K562 (cell line): ENCODE results near the gene ASB15. TPM values are rescaled to one million over a fixed set of nuclear protein-coding genes. Genes with fewer than 3 reads are reported as not detected.

Source experiments
- ATAC-seq: fragments of 200-7000 bp; cut with Tn5 transposase; 3 replicates; pipeline ENCODE4 v1.9.1; 2020; ENCODE audit warnings: moderate library complexity
- BruUV-seq: library from RNA; stranded (reverse); fragments of 400-500 nt; replicated peaks from 2 replicates; lab custom pipeline; 2021; lab: Mats Ljungman, UMichigan
- CTCF ChIA-PET: fragments of 300-600 bp; formaldehyde crosslinking; extraction: SDS; loops from one replicate; lab custom pipeline; 2021; ENCODE audit warnings: low intra/inter-chr PET ratio; lab: Yijun Ruan, JAX
- POLR2A ChIA-PET: fragments of 300-600, 350-650 bp; sonication (Branson Sonifier 250); formaldehyde crosslinking; extraction: SDS; loops from one replicate; lab custom pipeline; 2021; ENCODE audit warnings: antibody characterized with exemption, inconsistent platforms; lab: Yijun Ruan, JAX
- DNase-seq, 4 experiments: peaks; one replicate each; pipeline versions ENCODE4 v3.0.0 to v3.0.0-alpha.2; 2011 to 2018; ENCODE audit warnings: low spot score in 3 of 4, mixed read lengths in 3 of 4; ENCODE audit errors: extremely low read depth in 1 of 4
- FAIRE-seq: peaks from 2 replicates; lab custom pipeline; 2011; peaks lifted over from hg19 to GRCh38; lab: Jason Lieb, UNC
- H2AFZ ChIP-seq: 2 replicates; pipeline ENCODE4 v1.6.0; 2011; ENCODE audit warnings: low read depth, low read length, control low read depth, inconsistent platforms
- H3K27ac ChIP-seq: fragments of 200-600 bp; 3 replicates; pipeline ENCODE4 v1.8.0; 2011; ENCODE audit warnings: low read depth, mild to moderate bottlenecking, control low read depth, inconsistent platforms, low read length, moderate library complexity, mixed read lengths; ENCODE audit errors: extremely low read depth
- H3K27me3 ChIP-seq, 2 experiments: fragments of 300-600 bp in 1 of 2; 2 replicates in 1 of 2; 3 replicates in 1 of 2; pipeline versions ENCODE4 v1.6.0 to v1.8.0; 2011; ENCODE audit warnings: inconsistent platforms in 2 of 2, low read length in 2 of 2, mild to moderate bottlenecking in 1 of 2, mixed read lengths in 1 of 2, moderate library complexity in 1 of 2; ENCODE audit not compliant: control insufficient read depth in 2 of 2, insufficient read depth in 2 of 2
- H3K36me3 ChIP-seq: fragments of 300-600 bp; 3 replicates; pipeline ENCODE4 v1.8.0; 2011; ENCODE audit warnings: mild to moderate bottlenecking, low read length, inconsistent platforms; ENCODE audit not compliant: control insufficient read depth, insufficient read depth
- H3K4me1 ChIP-seq, 2 experiments: fragments of 200-600 bp in 1 of 2; replicated peaks in 1 of 2; 2 replicates in 1 of 2; 3 replicates in 1 of 2; pipeline versions ENCODE4 v1.5.1 to v1.8.0; 2011; ENCODE audit warnings: inconsistent platforms in 2 of 2, low read length in 2 of 2, mild to moderate bottlenecking in 1 of 2, mixed read lengths in 1 of 2, moderate library complexity in 1 of 2; ENCODE audit not compliant: control insufficient read depth in 2 of 2, insufficient read depth in 2 of 2
- H3K4me2 ChIP-seq: 2 replicates; pipeline ENCODE4 v1.6.1; 2011; ENCODE audit warnings: low read length, control low read depth, inconsistent platforms, mixed read lengths; ENCODE audit not compliant: insufficient read depth
- H3K4me3 ChIP-seq: fragments of 200-600 bp; sonication (generic), shearing (Covaris generic); 2 replicates; pipeline ENCODE4 v1.5.1; 2016; ENCODE audit warnings: control low read depth, inconsistent platforms
- H3K79me2 ChIP-seq: fragments of 200-600 bp; 3 replicates; pipeline ENCODE4 v1.8.0; 2011; ENCODE audit warnings: low read length, inconsistent platforms; ENCODE audit not compliant: control insufficient read depth, insufficient read depth
- H3K9ac ChIP-seq, 2 experiments: 2 replicates each; pipeline versions ENCODE4 v1.6.0 to v1.6.1; 2011; ENCODE audit warnings: low read depth in 2 of 2, low read length in 2 of 2, control low read depth in 1 of 2, inconsistent platforms in 1 of 2, mild to moderate bottlenecking in 1 of 2, mixed read lengths in 1 of 2; ENCODE audit not compliant: insufficient read depth in 1 of 2
- H3K9me1 ChIP-seq: one replicate; pipeline ENCODE4 v1.6.0; 2011; ENCODE audit warnings: inconsistent platforms, mild to moderate bottlenecking, low read length, moderate library complexity; ENCODE audit not compliant: control insufficient read depth, insufficient read depth
- H3K9me3 ChIP-seq: replicated peaks from 2 replicates; pipeline ENCODE4 v1.5.1; 2011; ENCODE audit warnings: low read depth, low read length, inconsistent platforms; ENCODE audit not compliant: control insufficient read depth, insufficient read depth
- H4K20me1 ChIP-seq: replicated peaks from 2 replicates; pipeline ENCODE4 v1.6.1; 2011; ENCODE audit warnings: low read length, inconsistent platforms, mixed read lengths; ENCODE audit not compliant: control insufficient read depth, insufficient read depth
- BCOR ChIP-seq: fragments of 450-650 bp; IDR thresholded peaks from 2 replicates; pipeline ENCODE4 v1.6.1; 2016
- ETV6 ChIP-seq, 3 experiments: fragments of 150-350 bp in 1 of 3; sonication (generic) in 1 of 3; formaldehyde crosslinking in 1 of 3; IDR thresholded peaks; 2 replicates each; pipeline versions ENCODE4 v1.6.1 to v1.8.0; 2014 to 2022; ENCODE audit warnings: borderline replicate concordance in 2 of 3, low read depth in 2 of 3, antibody characterized with exemption in 1 of 3, low read length in 1 of 3, mild to moderate bottlenecking in 1 of 3, missing genetic modification reagents in 1 of 3
- KDM1A ChIP-seq, 2 experiments: fragments of 450-650 bp; IDR thresholded peaks; 2 replicates each; pipeline ENCODE4 v1.6.1; 2016; ENCODE audit warnings: mild to moderate bottlenecking in 2 of 2
- KLF16 ChIP-seq: IDR thresholded peaks from 2 replicates; pipeline ENCODE4 v1.6.1; 2016; ENCODE audit warnings: antibody characterized with exemption
- NFATC3 ChIP-seq: fragments of 450-650 bp; IDR thresholded peaks from 2 replicates; pipeline ENCODE4 v1.6.1; 2017; ENCODE audit warnings: mild to moderate bottlenecking
- NFIX ChIP-seq: fragments of 250-450 bp; sonication (Bioruptor Pico); IDR thresholded peaks from 2 replicates; pipeline ENCODE4 v1.4.0; 2020; ENCODE audit warnings: low read depth, mild to moderate bottlenecking, moderate library complexity
- RBFOX2 ChIP-seq: fragments of 200-400 bp; formaldehyde crosslinking; IDR thresholded peaks from 2 replicates; pipeline ENCODE4 v1.6.1; 2017; ENCODE audit warnings: low read depth, mild to moderate bottlenecking, low read length, moderate library complexity
- RBM25 ChIP-seq: fragments of 200-400 bp; formaldehyde crosslinking; IDR thresholded peaks from 2 replicates; pipeline ENCODE4 v1.6.1; 2018; ENCODE audit warnings: low read length, low read depth, moderate library complexity; ENCODE audit not compliant: severe bottlenecking
- RCOR1 ChIP-seq, 2 experiments: IDR thresholded peaks; 2 replicates each; pipeline ENCODE4 v1.6.1; 2012; ENCODE audit warnings: low read depth in 2 of 2, low read length in 2 of 2, borderline replicate concordance in 1 of 2, improper control_type of control experiment in 1 of 2
- SMARCC2 ChIP-seq: fragments of 450-650 bp; IDR thresholded peaks from 2 replicates; pipeline ENCODE4 v1.6.1; 2017; ENCODE audit warnings: antibody characterized with exemption, moderate library complexity, mild to moderate bottlenecking, low read depth
- XRCC3 ChIP-seq: fragments of 450-650 bp; IDR thresholded peaks from 2 replicates; pipeline ENCODE4 v1.6.1; 2017; ENCODE audit warnings: mild to moderate bottlenecking, moderate library complexity
- ZNF3 ChIP-seq: fragments of 250-450 bp; sonication (Bioruptor Pico); IDR thresholded peaks from 2 replicates; pipeline ENCODE4 v1.5.0; 2021; ENCODE audit warnings: mild to moderate bottlenecking, moderate library complexity
- ZNF316 ChIP-seq: fragments of 450-650 bp; IDR thresholded peaks from 2 replicates; pipeline ENCODE4 v1.6.1; 2016
- in situ Hi-C: fragments of 300-500 bp; cut with MboI; formaldehyde crosslinking; loops from 4 replicates; pipeline ENCODE4 v1.15.0; 2018; ENCODE audit warnings: inconsistent platforms, mixed read lengths
- intact Hi-C: fragments of 100-400 bp; cut with micrococcal nuclease; formaldehyde crosslinking; loops from 2 replicates; pipeline ENCODE4 v1.14.2; 2022
- polyA plus RNA-seq, 8 experiments: library from polyadenylated mRNA; depleted of rRNA in 4 of 8; stranded (reverse) in 5 of 8; unstranded in 3 of 8; fragments of >200 nt; fragmentation: Nextera tagmentation in 2 of 8; fragmentation: Illumina TruSeq in 1 of 8; extraction: Ambion mirVana in 2 of 8; extraction: Trizol in 1 of 8; gene quantifications; 2 replicates each; pipeline versions ENCODE4 v1.2.1 to v1.2.3, GENCODE V29; 2011 to 2014; ENCODE audit warnings: inconsistent platforms in 1 of 8, missing spikeins in 1 of 8
- total RNA-seq, 7 experiments: library from RNA; depleted of rRNA in 6 of 7; stranded (reverse); fragments of >200 nt in 6 of 7; fragmentation: Illumina TruSeq in 2 of 7; extraction: Trizol in 2 of 7; gene quantifications; 2 replicates each; pipeline versions ENCODE4 v1.2.1 to v1.2.3, GENCODE V29; 2011 to 2021; ENCODE audit warnings: low replicate concordance in 1 of 7

ASB15 gene
- total and polyA plus RNA-seq, 9 of the 15 experiments (the other 6 are each of a cell fraction or from before 2014, with no cell fraction given): 0.03 to 0.14 (median 0.04) TPM; not detected in 3

- peaks cover 13 to 28% of the 10 kb centered on the region in 2 experiments for H3K4me1 ChIP-seq
- CTCF ChIA-PET: no interaction called here
- TF ChIP-seq ETV6 (IDR thresholded peaks at IDR 0.05; ENCODE audit: borderline replicate concordance in 1 of 2, low read depth in 2 of 2, low read length in 1 of 2) (0 out of 4 replicates have a peak, but pooled peaks of 1 of the 2 experiments have one; percentile 17), ETV6 (CRISPR knock-in tag; IDR thresholded peaks at IDR 0.05; ENCODE audit: borderline replicate concordance) (no peak), RBM25 (peak; percentile 72), NFATC3 (no peak), SMARCC2 (no peak), NFIX (CRISPR knock-in tag) (no peak), RCOR1 (IDR thresholded peaks at IDR 0.05; ENCODE audit: borderline replicate concordance in 1 of 2, low read depth in 2 of 2, low read length in 2 of 2) (0 out of 4 replicates have a peak, but pooled peaks of 1 of the 2 experiments have one; percentile 8), ZNF316 (0 out of 2 replicates have a peak, but pooled peaks have one; percentile 2), KDM1A (IDR thresholded peaks at IDR 0.05) (peak in 1 of 2 experiments; percentile 20; a peak in 1 of 4 replicates), KLF16 (no peak), BCOR (0 out of 2 replicates have a peak, but pooled peaks have one; percentile 33), ZNF3 (peak; percentile 78), XRCC3 (no peak), RBFOX2 (0 out of 2 replicates have a peak, but pooled peaks have one; percentile 21)
- H3K4me2 ChIP-seq: peak overlapping the region; percentile 98
- in situ Hi-C loops (no loop called here), intact Hi-C loops (no loop called here)
- H2AFZ ChIP-seq: no peak overlapping the region
- H3K9me3 ChIP-seq: no peaks in the 10 kb centered on the region
- POLR2A ChIA-PET: interaction anchor here (1.0 kb wide), 1 partner anchor 20 kb away, joined by 3 read pairs; no protein-coding TSS in a partner anchor
- no peak overlapping the region; the same call in 2 of the 3 replicates for H3K27ac ChIP-seq
- H3K79me2 ChIP-seq: peaks cover 69% of the 10 kb centered on the region
- H3K4me3 ChIP-seq: peak overlapping the region; percentile 63; the same call in 1 of the 2 replicates
- no peaks in the 10 kb centered on the region for H3K9me1 ChIP-seq
- FAIRE-seq (no peak), ATAC-seq (no peak), DNase-seq (no peak)
- H3K36me3 ChIP-seq: peaks cover 53% of the 10 kb centered on the region
- no peaks in the 10 kb centered on the region for H4K20me1 ChIP-seq
- H3K27me3 ChIP-seq: no peaks in the 10 kb centered on the region
- no peak overlapping the region; a peak in 1 of 4 replicates for H3K9ac ChIP-seq
- BruUV-seq: no TSS peak
Measured at GRCh38 chr7:123555484-123555883, 46.1 kb upstream of the ASB15 start.
